GM12801 (cell line): ENCODE results near the gene GNPAT.

Experiments
- CTCF ChIP-seq: IDR thresholded peaks from one replicate; pipeline ENCODE4 v1.5.1; 2011; ENCODE audit warnings: control low read depth; ENCODE audit not compliant: insufficient read length; ENCODE audit errors: extremely low read depth

GNPAT gene

GRCh38 chr1:231238298-231238697 lies 2.7 kb upstream of the GNPAT start:
- no peak for TF ChIP-seq CTCF

- TF ChIP-seq CTCF, result no peak
Measured at GRCh38 chr1:231240531-231240882, 505 bp upstream of the GNPAT start.

DNA sequence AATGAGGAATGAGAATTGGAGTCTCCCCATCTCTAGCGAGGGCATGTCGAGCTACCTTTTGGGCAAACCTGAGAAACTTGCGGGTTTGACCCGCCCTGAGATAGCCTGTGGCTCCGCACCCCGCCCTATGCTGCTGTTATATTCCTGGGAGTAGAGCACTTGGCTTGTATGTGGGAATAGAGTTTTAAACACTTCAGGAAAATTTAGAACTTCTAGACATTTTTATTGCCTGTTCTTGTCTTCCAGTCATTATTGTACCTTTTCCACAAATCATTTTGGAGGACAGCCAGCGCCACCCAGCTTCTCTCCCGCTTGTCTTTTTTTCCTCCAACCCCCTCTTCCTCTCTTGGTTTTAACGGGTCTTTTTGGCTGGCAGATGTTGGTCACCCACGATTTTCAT lies 738 bp downstream of the GNPAT start:
- no peak for TF ChIP-seq CTCF

GRCh38 chr1:231242516-231243198 lies 1.6 kb downstream of the GNPAT start:
- no peak for TF ChIP-seq CTCF

DNA sequence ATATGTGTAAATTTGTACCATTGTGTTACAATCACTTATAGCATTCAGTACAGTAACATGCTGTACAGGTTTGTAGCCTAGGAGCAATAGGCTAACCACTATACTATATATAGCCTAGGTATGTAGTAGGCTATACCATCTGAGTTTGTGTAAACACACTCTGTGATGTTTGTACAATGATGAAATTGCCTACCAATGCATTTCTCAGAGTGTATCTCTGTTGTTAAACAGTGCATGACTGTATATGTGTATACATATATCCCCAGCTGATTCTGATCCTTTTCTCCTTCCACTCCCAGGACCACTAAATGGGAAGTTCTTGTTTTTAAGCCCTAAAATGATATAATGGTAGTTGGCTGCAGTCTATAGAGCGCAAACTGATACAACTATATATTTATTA lies 7.8 kb downstream of the GNPAT start:
- TF ChIP-seq CTCF, result no peak

GRCh38 chr1:231252336-231252735 lies 11.3 kb downstream of the GNPAT start:
- no peak for TF ChIP-seq CTCF

- no peak for TF ChIP-seq CTCF
Measured at GRCh38 chr1:231260351-231260750, 19.3 kb downstream of the GNPAT start.
